GM19452 (cell line): ENCODE measurements around the gene PPHLN1.
"Not testable (repeated sequence)": the region's sequence is repeated elsewhere in the genome, so short reads cannot be mapped to it uniquely, and the experiment has no call there.

ENCODE experiments used
- ATAC-seq: cut with Tn5 transposase; IDR thresholded peaks from one replicate; pipeline ENCODE4 v1.9.1; 2021; ENCODE audit not compliant: unreplicated experiment

The PPHLN1 gene

DNA sequence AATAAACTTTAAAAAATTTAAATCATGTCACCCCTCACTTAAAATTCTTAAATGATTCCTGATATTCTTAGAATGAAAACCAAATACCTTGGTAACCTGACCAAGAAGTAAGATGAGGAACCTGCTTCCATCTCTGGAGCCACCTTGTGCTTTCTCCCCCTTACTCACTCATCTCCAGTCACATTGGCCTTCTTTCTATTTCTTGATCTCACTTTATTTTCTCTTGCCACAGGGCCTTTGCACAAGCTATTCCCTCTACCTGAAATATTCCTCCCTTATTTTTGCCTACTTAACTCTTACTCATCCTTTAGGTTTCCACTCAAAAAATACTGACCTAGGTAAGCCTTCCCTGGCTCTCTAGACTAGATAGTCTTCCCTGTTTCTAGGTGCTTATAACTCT, 5.2 kb upstream of the PPHLN1 start:
- ATAC-seq: no peak

DNA sequence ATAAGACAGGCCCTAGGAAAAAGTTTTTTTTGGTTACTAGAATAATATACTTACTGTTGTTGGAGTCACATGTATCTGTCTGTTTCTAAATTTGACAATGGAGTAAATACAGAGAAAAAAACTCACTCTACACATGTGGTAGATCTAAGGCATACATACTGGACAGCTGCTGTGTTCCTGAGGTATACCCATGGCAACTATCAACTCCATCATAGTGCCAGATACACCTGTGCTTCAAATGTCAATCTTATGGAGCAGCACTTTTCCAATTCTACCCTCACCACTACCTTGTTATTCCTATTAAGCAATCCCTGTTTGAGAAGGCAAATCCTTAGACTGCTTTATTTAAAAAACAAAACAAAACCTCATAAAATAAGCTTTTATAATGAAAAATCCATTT, 3.4 kb upstream of the PPHLN1 start:
- no peak for ATAC-seq

DNA sequence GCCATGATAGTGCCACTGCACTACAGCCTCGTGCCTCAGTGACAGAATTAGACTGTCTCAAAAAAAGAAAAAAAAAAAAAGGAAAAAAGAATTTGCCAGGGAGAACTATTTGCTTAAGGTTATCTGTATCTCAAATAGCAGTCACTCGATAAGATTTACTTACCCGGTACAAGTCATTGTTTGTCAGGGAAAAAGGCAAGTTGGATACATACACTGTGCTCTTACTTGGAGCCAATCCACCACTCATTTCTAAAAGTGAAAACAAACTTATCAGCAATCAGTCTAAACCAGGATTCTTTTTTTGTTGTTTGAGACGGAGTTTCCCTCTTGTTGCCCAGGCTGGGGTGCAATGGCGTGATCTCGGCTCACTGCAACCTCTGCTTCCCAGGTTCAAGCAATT, 2.1 kb upstream of the PPHLN1 start:
- ATAC-seq: no peak

DNA sequence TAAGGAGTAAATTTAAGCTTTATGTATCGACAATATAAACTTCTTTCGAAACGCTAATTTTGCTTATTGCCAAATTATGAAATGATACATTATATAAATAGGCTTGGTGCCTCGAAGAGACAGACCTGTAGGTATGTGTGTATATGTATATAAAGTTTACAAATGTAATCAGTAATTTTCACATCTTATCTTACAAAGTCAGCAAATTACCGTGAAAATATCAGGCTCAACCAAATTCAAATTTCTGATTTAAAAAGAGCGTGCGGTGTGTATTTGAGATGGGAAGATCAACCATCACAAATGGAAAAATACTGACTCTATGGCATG, 678 bp upstream of the PPHLN1 start:
- no peak for ATAC-seq

DNA sequence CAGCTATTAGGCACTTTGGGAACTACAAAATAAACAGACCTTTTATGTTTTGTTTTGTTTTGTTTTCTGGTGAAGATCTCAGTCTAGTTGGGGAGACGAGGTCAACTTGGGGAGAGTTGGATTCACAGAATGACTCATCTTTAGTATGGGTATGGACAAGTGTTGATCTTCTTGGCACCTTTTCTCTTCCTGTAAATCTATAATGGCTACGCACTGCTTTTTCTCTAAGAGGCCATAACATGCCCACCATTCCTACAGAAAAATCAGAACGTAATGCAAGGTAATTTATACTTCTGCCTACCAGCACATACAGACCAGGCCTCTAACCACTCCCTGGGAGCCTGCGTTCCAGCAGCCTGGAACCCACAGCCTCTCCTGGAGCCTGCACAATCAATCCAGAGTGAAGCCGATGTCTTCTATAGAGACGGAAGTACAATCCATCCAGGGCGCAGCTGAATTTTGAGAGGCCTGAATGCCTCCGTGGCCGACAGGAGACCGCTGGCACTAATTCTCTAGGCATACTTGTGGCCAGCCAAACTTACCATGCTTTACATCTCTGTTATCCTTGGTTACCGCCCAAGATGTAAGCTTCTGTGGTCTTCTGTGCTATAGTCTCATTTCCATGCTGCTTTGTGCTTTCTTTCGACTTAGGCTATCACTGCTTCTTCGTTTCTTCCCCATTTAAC, 717 bp downstream of the PPHLN1 start:
- ATAC-seq: peak; percentile 10

DNA sequence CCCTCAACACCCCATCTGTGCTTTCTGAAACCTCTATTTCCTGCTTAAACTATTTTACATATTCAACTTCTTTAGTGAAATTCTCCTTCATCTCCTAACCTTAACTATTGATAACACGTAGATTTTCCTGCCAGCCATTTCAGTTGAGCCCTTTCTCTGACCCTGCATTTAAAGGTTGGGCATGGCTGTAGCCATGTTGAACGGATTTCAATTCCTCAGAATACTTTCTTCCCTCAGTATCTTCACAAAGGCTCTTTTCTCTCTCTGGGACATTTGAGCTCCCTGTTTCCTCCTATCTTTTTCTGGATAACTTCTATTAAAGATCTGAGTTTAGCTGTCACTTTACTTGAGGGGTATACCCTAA, 1.2 kb downstream of the PPHLN1 start:
- no peak for ATAC-seq

DNA sequence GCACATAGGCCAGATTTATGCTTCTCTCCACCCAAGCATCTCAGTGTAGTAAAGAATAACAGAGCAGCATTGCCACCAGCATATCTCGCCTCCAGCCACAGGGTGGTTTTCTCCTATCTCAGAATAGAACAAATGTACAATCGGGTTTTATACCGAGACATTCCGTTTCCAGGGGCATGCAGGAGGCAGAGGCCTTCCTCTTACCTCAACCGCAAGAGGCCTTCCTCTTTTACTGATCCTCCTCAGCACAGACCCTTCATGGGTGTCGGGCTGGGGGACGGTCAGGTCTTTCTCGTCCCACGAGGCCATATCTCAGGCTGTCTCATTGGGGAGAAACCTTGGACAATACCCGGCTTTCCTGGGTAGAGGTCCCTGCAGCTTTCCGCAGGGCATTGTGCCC, 4.1 kb downstream of the PPHLN1 start:
- ATAC-seq: not testable (repeated sequence)

DNA sequence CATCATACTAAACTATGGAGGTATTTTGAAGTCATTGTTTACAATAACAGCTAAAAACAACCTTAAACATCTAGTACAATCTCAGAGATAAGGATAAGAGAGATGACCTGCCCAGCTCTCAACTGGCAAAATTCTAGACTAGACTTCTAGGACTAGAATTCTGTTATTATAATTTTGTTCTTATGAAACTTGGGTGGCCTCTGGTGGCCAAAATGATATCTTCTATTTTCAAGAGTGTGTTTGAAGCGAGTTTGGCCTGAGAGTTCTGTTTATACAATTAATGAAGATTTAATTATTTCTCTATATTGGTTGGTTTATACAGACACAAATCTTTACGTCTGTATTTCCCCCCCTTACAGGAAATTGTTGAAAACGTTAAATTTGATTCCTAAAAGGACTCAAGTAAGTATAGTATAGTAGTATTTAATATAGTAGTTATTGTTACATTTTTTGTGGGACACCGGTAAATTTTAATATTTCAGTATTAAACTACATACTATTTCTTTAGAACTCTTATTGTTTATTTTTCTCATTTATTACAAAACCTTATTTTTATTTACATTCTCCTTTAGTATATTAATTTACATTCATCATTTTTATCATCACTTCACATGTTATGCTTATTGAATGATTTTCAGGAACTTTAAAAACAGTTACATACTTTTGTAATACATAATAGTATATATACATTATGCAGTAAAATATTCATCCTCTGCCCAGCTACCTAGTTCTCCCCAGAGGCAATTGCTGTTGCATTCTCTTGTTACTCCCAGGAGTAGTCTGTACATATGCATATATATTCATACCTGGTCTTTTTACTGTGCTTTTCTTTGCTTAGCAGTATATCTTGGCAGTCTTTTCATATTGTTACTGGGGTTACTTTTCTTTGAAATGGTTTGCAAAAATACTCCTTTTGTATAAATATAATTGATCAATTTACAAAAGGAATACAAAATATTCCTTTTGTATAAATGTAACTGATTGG, 6.6 kb downstream of the PPHLN1 start:
- ATAC-seq: peak; percentile 59

DNA sequence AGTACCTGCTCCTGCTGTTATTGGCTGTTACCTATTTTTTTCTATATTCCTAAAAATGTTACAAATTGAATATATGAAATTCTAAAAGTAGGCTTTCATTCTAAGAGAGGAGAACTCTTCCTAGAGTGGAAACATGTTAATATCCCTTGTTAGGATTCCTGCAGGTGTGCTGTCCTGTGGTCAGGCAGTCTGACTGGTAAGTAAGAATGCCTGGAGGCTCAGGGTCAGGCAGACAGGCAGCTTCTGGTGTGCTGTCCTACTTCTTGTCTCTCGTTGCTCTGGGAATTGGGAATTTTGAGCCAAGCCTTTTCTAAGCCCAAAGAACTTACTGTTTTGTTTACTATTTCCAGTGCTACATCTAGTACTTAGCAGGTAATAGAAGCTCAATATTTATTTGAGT, 10.3 kb downstream of the PPHLN1 start:
- no peak for ATAC-seq

DNA sequence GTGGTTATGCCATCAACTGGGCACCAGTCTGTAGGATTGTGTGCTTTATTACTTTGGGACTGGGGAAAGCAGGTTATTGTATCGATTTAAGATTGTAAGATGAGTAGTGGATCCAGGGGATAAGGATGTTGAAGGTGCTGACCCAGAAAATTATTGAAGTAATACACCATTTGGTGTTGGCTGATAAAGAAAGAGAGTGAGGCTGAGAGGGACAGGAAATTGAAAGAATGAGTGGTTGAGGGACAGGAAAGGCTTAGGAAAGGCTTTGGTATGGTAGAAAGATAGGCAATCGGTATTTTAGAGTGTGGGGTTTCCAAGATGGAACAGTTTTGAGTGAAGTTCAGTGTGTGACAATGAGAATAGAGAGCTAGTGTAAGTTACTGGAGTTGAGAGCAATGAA, 12.3 kb downstream of the PPHLN1 start:
- no peak for ATAC-seq

DNA sequence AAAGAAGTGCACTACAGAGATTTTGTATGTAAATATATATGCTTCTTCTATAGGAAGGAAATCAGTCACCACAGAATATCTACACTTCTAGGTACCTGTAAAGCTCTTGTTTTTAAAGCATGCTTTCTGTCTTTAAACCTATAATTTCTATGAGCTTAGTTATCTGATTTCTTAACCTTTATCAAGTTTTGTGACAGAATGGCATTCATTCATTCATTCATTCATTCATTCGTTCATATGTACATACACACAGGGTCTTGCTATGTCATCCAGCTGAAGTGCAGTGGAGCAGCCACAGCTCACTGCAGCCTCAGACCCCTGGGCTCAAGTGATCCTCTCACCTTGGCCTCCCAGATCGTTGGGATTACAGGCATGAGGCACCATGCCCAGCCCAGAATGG, 16.1 kb downstream of the PPHLN1 start:
- no peak for ATAC-seq

DNA sequence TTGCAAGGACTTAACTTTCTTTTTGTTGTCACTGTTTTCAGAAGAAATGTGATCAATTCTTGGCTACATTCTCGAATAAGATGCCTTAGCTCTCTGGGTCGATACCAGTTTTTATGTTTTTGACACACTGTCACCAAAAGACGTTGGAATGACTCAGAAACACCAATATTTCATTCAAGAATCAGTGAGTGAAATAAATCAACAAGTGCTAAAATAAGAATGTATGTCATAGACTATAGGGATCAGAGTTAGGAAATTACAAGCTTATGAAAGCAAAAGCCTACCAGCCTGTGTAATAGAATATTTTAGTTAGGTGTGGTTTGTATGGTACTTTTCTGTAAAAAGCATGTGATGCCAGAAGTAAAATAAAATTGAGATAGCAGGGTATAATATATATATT, 17.8 kb downstream of the PPHLN1 start:
- no peak for ATAC-seq

DNA sequence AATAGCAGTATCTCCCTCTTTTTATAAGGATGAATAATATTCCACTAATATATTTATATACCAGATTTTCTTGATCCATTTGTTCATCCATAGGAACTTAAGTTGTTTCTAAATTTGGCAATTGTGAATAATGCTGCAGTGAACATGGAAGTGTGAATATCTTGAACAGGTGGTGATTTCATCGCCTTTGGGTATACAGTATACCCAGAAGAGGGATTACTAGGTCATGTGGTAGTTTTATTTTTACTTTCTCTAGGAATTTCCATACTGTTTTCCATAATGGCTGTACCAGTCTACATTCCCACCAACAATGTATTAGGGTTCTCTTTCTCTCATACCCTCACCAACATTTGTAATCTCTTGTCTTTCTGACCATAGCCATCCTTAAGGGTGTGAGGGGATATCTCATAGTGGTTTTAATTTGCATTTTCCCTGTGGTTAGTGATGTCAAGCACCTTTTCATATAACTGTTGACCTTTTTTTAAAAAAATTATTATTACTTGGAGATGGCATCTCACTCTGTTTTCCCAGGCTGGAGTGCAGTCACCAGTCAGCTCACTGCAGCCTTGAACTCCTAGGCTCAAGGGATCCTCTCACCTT, 20.5 kb downstream of the PPHLN1 start:
- ATAC-seq: no peak

DNA sequence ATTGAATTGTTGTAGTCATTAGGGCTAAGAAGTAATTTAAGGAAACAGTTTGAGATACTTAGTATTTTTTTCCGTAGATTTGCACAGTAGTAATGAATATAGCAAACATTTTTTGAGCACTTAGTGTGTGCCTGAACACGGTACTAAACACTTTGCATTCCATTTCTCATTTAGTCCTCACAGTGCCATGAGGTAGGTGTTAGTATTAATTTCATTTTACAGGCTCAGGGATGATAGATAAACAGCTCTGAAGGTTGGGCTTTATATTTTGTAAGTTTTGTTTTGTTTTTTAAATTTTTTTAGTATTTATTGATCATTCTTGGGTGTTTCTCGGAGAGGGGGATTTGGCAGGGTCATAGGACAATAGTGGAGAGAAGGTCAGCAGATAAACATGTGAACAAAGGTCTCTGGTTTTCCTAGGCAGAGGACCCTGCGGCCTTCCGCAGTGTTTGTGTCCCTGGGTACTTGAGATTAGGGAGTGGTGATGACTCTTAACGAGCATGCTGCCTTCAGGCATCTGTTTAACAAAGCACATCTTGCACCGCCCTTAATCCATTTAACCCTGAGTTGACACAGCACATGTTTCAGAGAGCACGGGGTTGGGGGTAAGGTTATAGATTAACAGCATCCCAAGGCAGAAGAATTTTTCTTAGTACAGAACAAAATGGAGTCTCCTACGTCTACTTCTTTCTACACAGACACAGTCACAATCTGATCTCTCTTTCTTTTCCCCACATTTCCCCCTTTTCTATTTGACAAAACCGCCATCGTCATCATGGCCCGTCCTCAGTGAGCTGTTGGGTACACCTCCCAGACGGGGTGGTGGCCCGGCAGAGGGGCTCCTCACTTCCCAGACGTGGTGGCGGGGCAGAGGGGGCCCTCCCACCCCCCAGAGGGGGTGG, 23.4 kb downstream of the PPHLN1 start:
- not testable (repeated sequence) for ATAC-seq

DNA sequence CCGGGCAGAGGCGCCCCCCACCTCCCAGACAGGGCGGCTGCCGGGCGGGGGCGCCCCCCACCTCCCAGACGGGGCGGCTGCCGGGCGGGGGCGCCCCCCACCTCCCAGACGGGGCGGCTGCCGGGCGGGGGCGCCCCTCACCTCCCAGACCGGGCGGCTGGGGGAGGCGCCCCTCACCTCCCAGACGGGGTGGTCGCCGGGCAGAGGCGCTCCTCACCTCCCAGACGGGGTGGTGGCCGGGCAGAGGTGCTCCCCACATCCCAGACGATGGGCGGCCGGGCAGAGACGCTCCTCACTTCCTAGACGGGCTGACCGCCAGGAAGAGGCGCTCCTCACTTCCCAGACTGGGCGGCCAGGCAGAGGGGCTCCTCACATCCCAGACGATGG, 24.0 kb downstream of the PPHLN1 start:
- not testable (repeated sequence) for ATAC-seq

DNA sequence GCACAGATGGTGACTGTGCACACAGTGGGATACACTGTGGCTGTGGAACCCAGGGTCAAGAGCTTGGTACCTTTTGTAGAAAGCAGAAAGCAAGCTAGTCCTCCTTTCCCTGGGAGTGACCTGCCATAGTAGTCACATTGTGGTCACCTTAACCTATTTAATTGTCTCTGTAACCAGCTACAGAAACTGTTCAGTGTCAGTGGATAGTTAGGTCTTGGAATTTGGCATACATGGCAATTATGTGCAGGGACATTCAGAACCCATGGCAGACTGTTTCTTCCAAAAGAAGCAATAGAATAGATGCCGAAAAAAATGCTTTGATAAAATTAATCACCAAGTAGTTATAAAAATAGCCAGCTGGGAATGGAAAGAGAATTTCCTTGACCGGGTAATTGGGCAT, 30.4 kb downstream of the PPHLN1 start:
- ATAC-seq: no peak

DNA sequence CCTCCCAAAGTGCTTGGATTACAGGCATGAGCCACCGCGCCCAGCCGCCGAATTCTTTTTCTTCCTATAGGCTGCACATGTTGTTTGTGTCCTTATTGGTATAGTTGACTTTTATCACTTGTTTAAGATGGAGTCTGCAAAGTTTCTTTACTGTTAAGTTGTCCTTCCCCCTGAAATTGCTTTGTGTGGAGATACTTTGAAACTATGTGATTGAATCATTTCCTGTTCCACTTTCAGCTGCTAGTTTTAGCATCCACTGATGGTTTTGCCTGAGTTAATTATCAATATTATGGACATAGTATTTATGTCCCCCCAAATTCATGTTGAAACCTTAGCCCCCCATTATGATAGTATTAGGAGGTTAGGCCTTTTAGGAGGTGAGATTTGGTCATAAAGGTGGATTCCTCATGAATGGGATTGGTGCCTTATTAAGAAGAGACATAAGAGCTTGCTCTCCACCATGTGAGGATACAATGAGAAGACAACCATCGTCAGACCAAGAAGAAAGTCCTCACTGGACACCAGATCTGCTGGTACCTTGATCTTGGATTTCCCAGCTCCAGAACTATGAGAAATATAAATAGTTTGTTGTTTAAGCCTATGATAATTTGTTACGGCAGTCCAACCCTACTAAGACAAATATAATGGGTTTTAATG, 34.9 kb downstream of the PPHLN1 start:
- ATAC-seq: peak; percentile 90

DNA sequence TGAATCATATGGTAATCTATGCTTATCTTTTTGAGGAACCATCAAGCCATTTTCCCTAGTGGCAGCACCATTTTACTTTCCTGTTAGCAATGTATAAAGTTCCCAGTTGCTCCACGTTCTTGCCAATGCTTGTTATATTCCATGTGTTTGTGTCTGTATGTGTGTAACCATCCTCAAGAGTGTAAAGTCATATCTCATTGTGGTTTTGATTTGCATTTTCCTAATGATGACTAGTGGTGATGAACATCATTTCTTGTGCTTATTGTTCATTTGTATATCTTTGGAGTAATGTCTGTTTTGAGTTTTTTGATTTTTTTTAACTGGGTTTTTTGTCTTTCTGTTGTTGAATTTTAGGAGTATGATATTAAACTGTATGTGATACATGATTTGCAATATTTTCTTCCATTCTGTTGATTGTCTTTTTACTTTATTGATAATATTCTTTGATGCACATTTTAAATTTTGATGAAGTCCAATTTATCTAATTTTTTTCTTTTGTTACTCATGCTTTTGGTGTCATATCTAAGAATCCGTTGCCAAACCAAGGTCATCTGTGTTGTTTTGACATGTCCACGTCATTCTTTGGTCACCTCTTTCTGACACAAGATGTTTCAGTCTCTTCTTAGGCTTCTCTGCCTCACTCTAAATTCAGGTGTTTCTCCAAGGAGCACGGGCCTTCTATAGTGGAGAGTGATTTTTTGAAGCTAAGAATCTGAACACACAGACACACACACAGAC, 36.1 kb downstream of the PPHLN1 start:
- no peak for ATAC-seq

DNA sequence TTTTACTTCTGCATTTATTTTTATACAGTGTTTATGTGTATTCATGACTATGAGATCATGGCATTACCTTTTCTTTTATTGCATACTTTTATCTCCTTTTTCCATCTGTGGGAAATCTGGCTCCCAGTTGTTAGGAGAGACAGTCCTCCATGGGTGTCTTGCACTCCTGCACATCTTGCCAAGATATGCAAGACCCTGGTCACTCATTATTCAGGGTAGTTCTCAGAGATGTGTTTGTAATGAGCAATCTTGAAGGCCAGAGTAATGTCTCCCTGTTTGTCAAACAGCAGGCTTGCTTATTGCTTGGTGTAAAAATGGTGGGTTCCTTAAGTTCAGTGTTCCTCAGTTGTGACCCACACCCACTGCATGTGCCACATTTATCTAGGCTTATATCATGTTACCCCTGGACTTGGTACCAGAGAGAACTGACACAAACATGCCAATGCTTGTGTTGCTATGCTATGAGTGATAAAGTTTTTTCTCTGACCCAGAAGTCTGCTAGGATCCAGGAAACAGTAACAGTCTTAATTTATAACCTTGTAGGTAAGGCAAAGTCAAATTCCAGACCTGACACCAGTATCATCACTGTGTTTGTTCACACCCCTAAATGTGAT, 36.8 kb downstream of the PPHLN1 start:
- no peak for ATAC-seq
